HT1080 (cell line): Measurements from ENCODE around the gene TGFBR3. TPM values are rescaled to one million over a fixed set of nuclear protein-coding genes. Genes with fewer than 3 reads are reported as not detected.
A peak's percentile ranks its signal among the peaks of the same experiment; 100 is the strongest.
"Not testable (repeated sequence)": the region's sequence is repeated elsewhere in the genome, so short reads cannot be mapped to it uniquely, and the experiment has no call there.

Experiments
- DNase-seq: peaks from one replicate; pipeline ENCODE4 v3.0.0-alpha.2; 2015; ENCODE audit warnings: low read depth
- total RNA-seq: library from RNA; depleted of rRNA; stranded (reverse); fragments of >200 nt; shearing (Covaris generic); gene quantifications from 2 replicates; pipeline ENCODE4 v1.2.3, GENCODE V29; 2014

TGFBR3 gene
- total RNA-seq, 1 experiment from 2014 or later: 12.0 TPM

GRCh38 chr1:91884459-91885212 is 1.3 kb downstream of the TGFBR3 start:
- peak; percentile 21 for DNase-seq

GRCh38 chr1:91883470-91883869 is 2.5 kb downstream of the TGFBR3 start:
- DNase-seq: peak; percentile 21

GRCh38 chr1:91881280-91881679 is 4.7 kb downstream of the TGFBR3 start:
- DNase-seq: no peak

- no peak for DNase-seq
Observed at GRCh38 chr1:91879733-91880132, 6.2 kb downstream of the TGFBR3 start.

GRCh38 chr1:91877574-91878208 is 8.3 kb downstream of the TGFBR3 start:
- no peak for DNase-seq

- no peak for DNase-seq
Observed at GRCh38 chr1:91876781-91877573, 9.0 kb downstream of the TGFBR3 start.

- no peak for DNase-seq
Observed at GRCh38 chr1:91876040-91876470, 9.9 kb downstream of the TGFBR3 start.

GRCh38 chr1:91874167-91874566 is 11.8 kb downstream of the TGFBR3 start:
- DNase-seq: no peak

GRCh38 chr1:91872559-91873081 is 13.3 kb downstream of the TGFBR3 start:
- peak; percentile 62 for DNase-seq

- no peak for DNase-seq
Observed at GRCh38 chr1:91872000-91872399, 14.0 kb downstream of the TGFBR3 start.

- DNase-seq: no peak
Observed at GRCh38 chr1:91870322-91870721, 15.6 kb downstream of the TGFBR3 start.

GRCh38 chr1:91866425-91866824 is 19.5 kb downstream of the TGFBR3 start:
- DNase-seq: no peak

- peak; percentile 29 for DNase-seq
Observed at GRCh38 chr1:91864017-91864700, 21.8 kb downstream of the TGFBR3 start.

- no peak for DNase-seq
Observed at GRCh38 chr1:91863498-91863897, 22.5 kb downstream of the TGFBR3 start.

GRCh38 chr1:91862120-91862519 is 23.8 kb downstream of the TGFBR3 start:
- no peak for DNase-seq

- DNase-seq: no peak
Observed at GRCh38 chr1:91857557-91858239, 28.3 kb downstream of the TGFBR3 start.

GRCh38 chr1:91856996-91857395 is 29.0 kb downstream of the TGFBR3 start:
- no peak for DNase-seq

- no peak for DNase-seq
Observed at GRCh38 chr1:91854852-91855534, 31.0 kb downstream of the TGFBR3 start.

GRCh38 chr1:91853397-91853796 is 32.6 kb downstream of the TGFBR3 start:
- DNase-seq: no peak

- DNase-seq: not testable (repeated sequence)
Observed at GRCh38 chr1:91852011-91852410, 33.9 kb downstream of the TGFBR3 start.
